HUDEP-2 (cell line): ENCODE data around the gene METTL25.
A peak's percentile ranks its signal among the peaks of the same experiment; 100 is the strongest.

Experiments used
- DNase-seq, 76 experiments: peaks; one replicate each; lab custom pipeline; 2025; ENCODE audit not compliant: unreplicated experiment in 76 of 76; lab: John Stamatoyannopoulos, UW

Gene METTL25

DNA sequence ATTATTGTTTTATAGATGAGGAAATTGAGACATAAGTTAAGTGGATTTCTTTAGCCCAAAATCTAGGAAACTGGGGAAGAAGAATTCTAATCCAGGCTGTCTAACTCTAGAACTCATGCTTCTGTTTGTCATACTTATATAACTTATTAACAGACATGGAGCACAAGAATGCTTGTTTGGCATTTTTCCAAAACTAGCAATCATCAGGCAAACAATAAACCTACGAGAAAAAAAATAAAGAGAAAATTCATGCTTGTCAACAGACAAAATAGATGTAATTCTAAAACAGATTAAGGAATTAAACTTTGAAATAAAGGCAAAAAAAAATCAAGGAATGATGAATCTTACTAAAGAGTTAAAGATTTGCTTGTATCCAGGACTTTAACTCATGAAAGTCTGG lies 103.1 kb downstream of the METTL25 start:
- no peak for DNase-seq

DNA sequence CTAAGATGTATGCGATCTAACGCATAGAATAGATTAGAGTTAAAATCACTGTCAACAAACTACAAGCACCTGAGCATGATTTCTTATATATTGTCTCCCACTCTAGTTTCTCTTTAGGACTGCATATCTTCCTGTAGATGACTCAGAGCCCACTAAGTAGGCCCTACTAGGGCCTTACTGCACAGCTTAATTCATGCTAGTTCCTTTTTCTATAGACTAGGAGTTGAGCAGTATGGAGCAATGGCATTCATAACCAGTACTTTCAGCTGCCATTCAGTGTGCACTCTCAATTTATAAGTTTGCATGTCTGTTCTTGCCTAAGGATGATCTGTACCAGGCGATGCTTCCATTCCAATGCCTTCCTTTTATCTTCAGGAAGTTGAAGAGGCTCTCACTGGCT lies 103.5 kb downstream of the METTL25 start:
- DNase-seq, result no peak

DNA sequence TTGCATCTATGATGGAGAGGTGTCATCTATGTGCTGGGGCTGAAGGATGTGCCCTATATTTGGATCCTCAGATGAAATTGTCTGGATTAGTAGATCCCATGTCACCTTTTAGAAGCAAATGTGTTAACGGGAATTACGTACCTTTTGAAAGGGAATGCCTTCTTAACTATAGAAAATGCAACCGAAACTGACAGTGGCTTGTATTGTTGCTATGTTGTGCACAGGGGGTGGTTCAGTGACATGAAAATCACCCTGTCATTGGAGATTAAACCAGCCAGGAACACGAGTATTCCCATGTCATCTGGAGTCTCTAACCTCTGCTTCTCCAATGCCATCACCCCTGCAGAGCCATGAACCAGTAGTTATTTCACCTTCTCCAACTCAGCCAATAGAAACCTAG lies 110.2 kb downstream of the METTL25 start:
- DNase-seq, result no peak

DNA sequence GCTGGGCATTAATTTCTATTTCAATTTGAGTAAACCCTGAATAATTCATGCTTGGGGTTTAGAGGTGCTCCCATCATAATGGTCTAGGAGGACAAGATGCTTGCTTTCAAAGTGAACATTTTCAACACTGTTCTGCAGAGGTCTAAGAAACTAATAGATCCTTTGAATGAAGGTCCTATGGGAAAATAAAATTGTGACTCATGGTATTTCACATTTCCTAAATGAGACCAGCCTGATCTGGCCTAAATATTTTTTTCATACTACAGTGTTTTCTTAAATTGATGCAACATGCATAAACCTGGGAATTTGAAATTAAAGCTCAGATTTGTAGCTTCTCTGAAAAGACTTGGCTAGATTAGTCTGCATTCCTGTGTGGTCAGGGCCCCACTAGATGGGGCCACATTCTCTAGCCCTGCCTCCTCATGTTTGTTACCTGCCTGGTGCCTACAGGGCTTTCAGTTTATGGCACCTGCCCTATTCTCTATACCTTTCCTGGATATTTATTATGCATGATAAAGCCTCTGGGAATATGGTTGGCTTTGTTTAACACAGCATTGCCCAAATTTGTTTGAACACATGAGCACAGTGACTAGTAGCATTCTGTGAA lies 112.7 kb downstream of the METTL25 start:
- no peak for DNase-seq

GRCh38 chr12:82473111-82473754 lies 114.9 kb downstream of the METTL25 start:
- no peak for DNase-seq

DNA sequence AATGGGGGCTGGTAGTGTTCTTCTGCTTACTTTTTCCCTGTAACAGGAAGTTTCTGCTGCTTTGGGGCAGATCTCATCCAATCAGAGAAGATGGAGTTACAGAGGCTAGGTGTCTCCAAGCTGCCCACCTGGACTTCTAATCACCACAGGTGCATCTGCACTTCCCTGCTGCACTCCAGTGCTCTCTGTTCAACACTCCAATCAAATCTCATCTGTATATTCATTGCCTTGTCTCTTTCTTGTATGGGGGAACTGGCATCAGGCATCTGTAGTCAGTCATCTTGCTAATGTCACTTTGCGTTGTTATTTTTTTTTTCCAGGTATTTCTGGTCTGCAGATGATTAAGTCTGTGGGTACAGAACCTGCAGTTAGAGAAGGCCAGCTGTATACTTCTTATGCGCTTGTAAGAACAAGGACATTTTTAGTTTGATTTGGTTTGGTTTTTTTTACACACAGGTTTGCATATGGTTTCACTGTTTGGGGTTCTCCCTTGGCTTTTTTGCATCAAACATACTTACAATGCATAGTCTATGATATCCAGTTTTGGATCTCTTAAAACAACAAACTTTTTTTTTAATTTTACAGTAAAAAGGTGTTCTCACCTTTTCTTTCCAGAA lies 116.0 kb downstream of the METTL25 start:
- DNase-seq, result no peak

- no peak for DNase-seq
Observed at GRCh38 chr12:82474798-82475184, 116.5 kb downstream of the METTL25 start.

DNA sequence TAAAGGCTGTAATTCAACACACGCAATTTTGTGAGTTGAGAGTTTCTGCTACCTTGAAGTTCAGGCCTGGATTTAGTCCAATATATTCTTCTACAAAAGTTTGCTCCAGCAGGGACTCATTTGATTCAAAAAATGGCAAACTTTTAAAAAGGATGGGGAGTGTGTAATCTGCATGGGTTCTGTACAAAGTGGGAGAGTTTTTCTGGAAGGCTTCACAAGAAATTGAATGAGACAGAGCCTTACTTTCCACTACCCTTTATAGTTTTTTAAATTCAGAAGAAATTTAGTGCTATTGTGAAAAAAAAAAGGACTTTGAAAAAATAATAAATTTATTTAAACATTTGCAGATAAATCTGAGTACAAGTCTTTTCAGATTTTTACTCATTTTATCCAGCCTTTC lies 116.9 kb downstream of the METTL25 start:
- no peak for DNase-seq

DNA sequence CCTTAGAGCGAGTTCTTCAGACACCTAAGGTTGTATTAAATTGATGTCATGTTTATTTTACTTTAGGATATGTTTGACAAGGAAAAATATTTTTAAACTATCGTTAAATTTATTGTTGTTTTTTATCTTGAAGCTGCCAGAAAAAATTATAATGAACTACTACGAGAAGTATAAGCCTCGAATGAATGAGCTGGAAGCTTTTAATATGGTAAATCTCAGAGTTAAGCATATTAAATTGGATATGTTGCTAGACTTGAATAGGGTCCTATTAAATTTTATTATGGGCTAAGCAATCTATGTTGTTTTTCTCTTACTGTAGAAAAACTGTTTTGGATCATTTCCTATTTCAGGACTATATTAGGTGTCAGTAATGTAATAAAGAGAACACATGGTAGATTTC lies 118.2 kb downstream of the METTL25 start:
- no peak for DNase-seq

DNA sequence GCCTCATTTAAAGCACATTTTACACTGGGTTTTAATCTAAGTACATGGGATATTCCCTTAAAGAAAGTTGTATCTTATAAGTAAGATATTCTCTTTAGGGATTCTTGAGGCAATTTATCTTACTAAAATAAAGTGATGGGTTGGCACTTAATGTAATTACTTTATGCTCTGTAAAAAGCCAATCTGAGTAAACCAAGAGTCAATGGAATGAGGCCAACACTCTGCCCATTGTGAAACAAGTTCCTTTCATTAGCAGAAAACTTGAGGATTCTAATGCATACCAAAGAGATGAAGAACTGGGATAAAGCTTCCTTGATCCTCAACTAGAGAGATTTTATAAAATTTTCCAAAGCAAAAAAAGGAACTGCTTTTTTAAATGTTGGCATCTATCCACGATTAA lies 121.2 kb downstream of the METTL25 start:
- no peak for DNase-seq

DNA sequence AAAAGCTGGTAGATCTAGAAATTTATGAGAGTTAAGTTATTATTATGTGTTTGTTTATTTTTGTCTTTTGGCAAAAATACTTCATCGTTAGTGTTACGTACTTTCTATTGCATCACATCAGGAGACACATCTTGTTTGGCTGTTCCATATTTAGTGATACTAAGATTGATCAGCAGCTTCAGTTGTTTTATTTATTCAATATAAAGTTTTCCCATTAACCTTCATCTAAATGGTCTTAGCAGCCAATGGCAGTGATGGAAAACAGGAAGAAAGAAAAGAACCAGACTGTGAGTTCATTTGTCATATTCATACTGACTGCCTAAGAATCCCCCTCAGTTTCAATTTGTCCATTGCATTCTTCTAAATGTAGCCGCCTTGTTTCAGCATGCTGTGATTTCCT lies 122.3 kb downstream of the METTL25 start:
- DNase-seq, result no peak

DNA sequence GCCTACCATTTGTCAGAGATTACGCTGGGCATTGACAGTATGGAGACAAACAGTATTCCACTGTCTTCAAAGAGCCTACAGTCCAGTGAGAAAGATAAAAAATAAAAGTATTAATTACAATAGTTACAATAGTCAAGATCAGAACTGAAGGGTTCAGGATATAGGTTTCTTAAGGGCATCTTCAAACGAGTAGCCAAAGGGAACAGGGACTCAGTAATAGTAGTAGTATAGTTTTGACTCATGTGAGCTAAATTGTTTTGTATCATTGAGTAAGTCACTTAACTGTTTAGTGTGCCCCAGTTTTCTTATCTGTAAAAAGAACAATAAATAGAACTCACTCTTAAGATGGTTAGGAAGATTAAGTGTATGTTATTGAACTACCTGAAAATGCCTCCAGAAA lies 123.6 kb downstream of the METTL25 start:
- no peak for DNase-seq

- no peak for DNase-seq
Observed at GRCh38 chr12:82486524-82487235, 128.4 kb downstream of the METTL25 start.

GRCh38 chr12:82504409-82504808 lies 146.1 kb downstream of the METTL25 start:
- DNase-seq, result no peak

GRCh38 chr12:82505150-82505549 lies 146.8 kb downstream of the METTL25 start:
- DNase-seq, result no peak

DNA sequence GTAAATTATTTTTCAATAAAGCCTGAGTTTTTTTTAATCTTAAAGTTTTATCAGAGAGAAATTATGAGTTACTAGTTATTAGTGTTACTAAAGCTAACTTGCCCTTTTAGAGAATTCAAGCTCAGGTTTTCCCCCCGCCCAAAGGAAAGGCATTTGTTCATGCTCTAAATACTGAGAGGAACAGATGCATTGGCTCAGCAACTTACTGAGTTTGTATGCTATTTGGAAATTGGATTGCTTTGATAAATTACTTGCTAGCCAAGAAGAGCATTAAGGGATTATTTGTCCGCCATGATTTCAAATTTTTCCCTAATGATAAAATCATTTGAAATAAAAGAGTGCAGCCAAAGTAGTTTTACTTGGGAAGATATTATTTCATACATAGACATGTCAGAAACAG lies 149.4 kb downstream of the METTL25 start:
- DNase-seq, result no peak

- DNase-seq, result no peak
Observed at GRCh38 chr12:82510386-82510785, 152.1 kb downstream of the METTL25 start.

DNA sequence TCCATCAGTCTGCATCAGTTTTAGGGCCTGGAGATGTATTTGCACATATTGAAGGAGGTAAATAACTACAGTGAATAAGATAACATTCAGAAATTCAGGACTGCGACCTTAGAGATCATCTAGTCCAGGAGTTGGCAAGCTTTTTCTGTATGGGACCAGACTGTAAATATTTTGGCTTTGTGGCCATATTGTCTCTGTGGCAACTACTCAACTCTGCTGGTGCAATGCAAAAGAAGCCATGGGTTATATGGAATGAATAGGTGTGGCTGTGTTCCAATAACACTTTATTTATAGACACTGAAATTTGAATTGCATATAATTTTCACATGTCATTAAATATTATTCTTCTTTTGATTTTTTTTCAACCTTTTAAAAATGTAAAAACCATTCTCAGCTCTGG lies 156.6 kb downstream of the METTL25 start:
- DNase-seq, result no peak

DNA sequence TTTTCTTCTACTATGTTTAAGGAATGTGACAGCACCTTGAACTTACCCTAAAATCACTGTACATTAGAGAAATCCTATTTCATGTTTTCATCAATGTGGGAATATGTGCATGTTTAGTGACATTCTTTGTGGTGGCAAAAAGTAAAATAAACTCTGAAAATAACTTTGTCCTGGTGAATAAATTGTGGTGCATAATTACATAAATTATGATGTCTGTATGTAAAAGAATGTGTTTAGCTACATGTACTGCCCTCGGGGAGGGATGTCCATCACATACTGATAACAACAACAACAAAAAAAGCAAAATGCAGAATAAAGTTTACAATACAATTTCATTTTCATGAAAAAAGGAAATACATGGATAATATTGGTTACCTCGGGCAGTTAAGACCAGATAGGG lies 157.3 kb downstream of the METTL25 start:
- DNase-seq, result no peak

GRCh38 chr12:82517027-82517426 lies 158.7 kb downstream of the METTL25 start:
- peak in 13 of 76 experiments; percentile 1 to 29 (median 12) for DNase-seq

DNA sequence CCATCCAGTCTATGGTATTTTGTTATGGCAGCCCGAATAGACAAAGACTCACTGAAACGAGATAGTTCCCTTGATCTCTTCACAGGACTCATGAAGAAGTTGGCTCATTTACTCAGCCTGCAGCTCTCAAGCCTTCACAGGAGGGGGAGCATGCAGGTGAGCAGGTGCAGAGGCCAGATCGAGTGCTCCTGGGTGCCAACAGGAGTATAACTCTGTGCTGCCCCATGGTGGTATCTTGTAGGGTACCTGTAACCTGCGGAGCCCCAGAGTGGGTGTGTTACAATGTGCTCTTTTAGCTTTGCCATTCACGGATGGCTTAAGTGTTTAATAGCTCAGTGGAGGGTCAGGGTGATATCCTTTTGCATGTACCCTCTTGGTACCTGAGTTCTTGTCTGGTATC lies 159.5 kb downstream of the METTL25 start:
- no peak for DNase-seq

GRCh38 chr12:82519510-82519909 lies 161.2 kb downstream of the METTL25 start:
- DNase-seq, result no peak
